ENCODE results near the gene AADACL2. TPM values are rescaled to one million over a fixed set of nuclear protein-coding genes. Genes with fewer than 3 reads are reported as not detected.

The AADACL2 gene
- total RNA-seq, 1 donor from 2014 or later = not detected

Other genes starting within 250 kb of the AADACL2 start
- 0.19 TPM in 1 of 2 replicates, not detected in the other for gene AADAC, start 80.2 kb downstream of the AADACL2 start, total RNA-seq
- under 0.01 TPM in 1 of 2 replicates, not detected in the other for gene SUCNR1, start 139.7 kb downstream of the AADACL2 start, total RNA-seq

Measured in dermis blood vessel endothelial cell (primary cell).